GM18951 (cell line): Measurements from ENCODE around the gene RAD51B.

Experiments
- POLR2A ChIP-seq: IDR thresholded peaks from 4 replicates; pipeline ENCODE4 v1.6.1; 2011; ENCODE audit warnings: mild to moderate bottlenecking; ENCODE audit not compliant: insufficient read length, insufficient read depth; ENCODE audit errors: extremely low read depth
- in situ Hi-C: fragments of 300-500 bp; cut with MboI; formaldehyde crosslinking; loops from one replicate; pipeline ENCODE4 v1.12.0; 2022; ENCODE audit warnings: low sequenced_read_pairs, mixed read lengths, inconsistent platforms; ENCODE audit not compliant: unreplicated experiment

Gene RAD51B

GRCh38 chr14:68639000-68639757 lies 819.6 kb downstream of the RAD51B start:
- no peak for TF ChIP-seq POLR2A
- in situ Hi-C loops, result no loop called here

GRCh38 chr14:68639758-68640574 lies 820.4 kb downstream of the RAD51B start:
- no peak for TF ChIP-seq POLR2A
- in situ Hi-C loops, result no loop called here

GRCh38 chr14:68643673-68644072 lies 824.1 kb downstream of the RAD51B start:
- in situ Hi-C loops, result no loop called here
- TF ChIP-seq POLR2A, result no peak

GRCh38 chr14:68644101-68644500 lies 824.5 kb downstream of the RAD51B start:
- TF ChIP-seq POLR2A, result no peak
- in situ Hi-C loops, result no loop called here

GRCh38 chr14:68645371-68645770 lies 825.8 kb downstream of the RAD51B start:
- in situ Hi-C loops, result no loop called here
- TF ChIP-seq POLR2A, result no peak

- no peak for TF ChIP-seq POLR2A
- in situ Hi-C loops, result no loop called here
These were observed 830.1 kb downstream of the RAD51B start for GRCh38 chr14:68649476-68650189.

- in situ Hi-C loops, result no loop called here
- no peak for TF ChIP-seq POLR2A
These were observed 830.9 kb downstream of the RAD51B start for GRCh38 chr14:68650404-68650994.

- TF ChIP-seq POLR2A, result no peak
- in situ Hi-C loops, result no loop called here
These were observed 831.5 kb downstream of the RAD51B start for GRCh38 chr14:68651075-68651474.

GRCh38 chr14:68651652-68652432 lies 832.3 kb downstream of the RAD51B start:
- TF ChIP-seq POLR2A, result no peak
- in situ Hi-C loops, result no loop called here

GRCh38 chr14:68652433-68652690 lies 832.8 kb downstream of the RAD51B start:
- no peak for TF ChIP-seq POLR2A
- in situ Hi-C loops, result no loop called here

- in situ Hi-C loops, result no loop called here
- no peak for TF ChIP-seq POLR2A
These were observed 833.5 kb downstream of the RAD51B start for GRCh38 chr14:68653108-68653507.

GRCh38 chr14:68653804-68654203 lies 834.2 kb downstream of the RAD51B start:
- TF ChIP-seq POLR2A, result no peak
- in situ Hi-C loops, result no loop called here
